Progenitor cell of endocrine pancreas (in vitro differentiated cells): Measurements from ENCODE around the gene OPHN1. TPM values are rescaled to one million over a fixed set of nuclear protein-coding genes. Genes with fewer than 3 reads are reported as not detected.

Experiments used
- DNase-seq: peaks from one replicate; pipeline ENCODE4 v3.0.0; 2021; ENCODE audit warnings: low spot score; ENCODE audit not compliant: unreplicated experiment
- H3K27ac Mint-ChIP-seq: 2 replicates; pipeline ENCODE4 v1.8.0; 2021; ENCODE audit warnings: mild to moderate bottlenecking, moderate library complexity, mixed read lengths
- H3K27me3 Mint-ChIP-seq: 2 replicates; pipeline ENCODE4 v1.8.0; 2021; ENCODE audit warnings: mixed read lengths
- H3K36me3 Mint-ChIP-seq: 2 replicates; pipeline ENCODE4 v1.8.0; 2022; ENCODE audit warnings: mixed read lengths; ENCODE audit not compliant: insufficient read depth
- H3K4me1 Mint-ChIP-seq: 2 replicates; pipeline ENCODE4 v1.8.0; 2021; ENCODE audit warnings: low read depth, mixed read lengths
- H3K4me3 Mint-ChIP-seq: 2 replicates; pipeline ENCODE4 v1.8.0; 2021; ENCODE audit warnings: low read depth, mild to moderate bottlenecking, moderate library complexity, mixed read lengths
- H3K9me3 Mint-ChIP-seq: 2 replicates; pipeline ENCODE4 v1.8.0; 2021; ENCODE audit warnings: low read depth, mixed read lengths
- total RNA-seq: library from RNA; stranded (reverse); gene quantifications from 2 replicates; pipeline ENCODE4 v1.2.1, GENCODE V29; 2021
- TF ChIP-seq, protein P1 (sequence below): fragments of 200-600 bp; sonication (generic); IDR thresholded peaks from one replicate; pipeline ENCODE4 v1.5.0; 2021; ENCODE audit warnings: antibody characterized with exemption, mild to moderate bottlenecking; ENCODE audit not compliant: unreplicated experiment

OPHN1 gene
- total RNA-seq, 1 donor from 2014 or later: 7.2 TPM

DNA sequence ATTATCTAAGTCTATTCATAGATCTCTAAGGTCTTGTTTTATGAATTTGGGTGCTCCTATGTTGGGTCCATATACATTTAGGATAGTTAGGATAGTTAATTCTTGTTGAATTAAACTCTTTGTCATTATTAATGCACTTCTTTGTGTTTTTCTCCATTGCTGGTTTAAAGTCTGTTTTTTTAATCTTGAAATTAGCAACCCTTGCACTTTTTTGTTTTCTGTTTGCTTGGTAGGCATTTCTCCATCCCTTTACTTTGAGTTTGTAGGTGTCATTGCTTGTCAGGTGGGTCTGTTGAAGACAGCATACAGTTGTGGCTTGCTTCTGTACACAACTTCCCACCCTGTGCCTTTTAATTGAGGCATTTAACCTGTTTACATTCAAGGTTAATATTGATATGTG lies 434.8 kb downstream of the OPHN1 start:
- TF ChIP-seq, protein P1, sequence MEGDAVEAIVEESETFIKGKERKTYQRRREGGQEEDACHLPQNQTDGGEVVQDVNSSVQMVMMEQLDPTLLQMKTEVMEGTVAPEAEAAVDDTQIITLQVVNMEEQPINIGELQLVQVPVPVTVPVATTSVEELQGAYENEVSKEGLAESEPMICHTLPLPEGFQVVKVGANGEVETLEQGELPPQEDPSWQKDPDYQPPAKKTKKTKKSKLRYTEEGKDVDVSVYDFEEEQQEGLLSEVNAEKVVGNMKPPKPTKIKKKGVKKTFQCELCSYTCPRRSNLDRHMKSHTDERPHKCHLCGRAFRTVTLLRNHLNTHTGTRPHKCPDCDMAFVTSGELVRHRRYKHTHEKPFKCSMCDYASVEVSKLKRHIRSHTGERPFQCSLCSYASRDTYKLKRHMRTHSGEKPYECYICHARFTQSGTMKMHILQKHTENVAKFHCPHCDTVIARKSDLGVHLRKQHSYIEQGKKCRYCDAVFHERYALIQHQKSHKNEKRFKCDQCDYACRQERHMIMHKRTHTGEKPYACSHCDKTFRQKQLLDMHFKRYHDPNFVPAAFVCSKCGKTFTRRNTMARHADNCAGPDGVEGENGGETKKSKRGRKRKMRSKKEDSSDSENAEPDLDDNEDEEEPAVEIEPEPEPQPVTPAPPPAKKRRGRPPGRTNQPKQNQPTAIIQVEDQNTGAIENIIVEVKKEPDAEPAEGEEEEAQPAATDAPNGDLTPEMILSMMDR: no peak
- H3K27me3 Mint-ChIP-seq: no peaks in the 10 kb centered on the region
- peaks cover 68% of the 10 kb centered on the region for H3K9me3 Mint-ChIP-seq
- no peaks in the 10 kb centered on the region for H3K4me1 Mint-ChIP-seq
- H3K27ac Mint-ChIP-seq: no peak overlapping the region
- no peaks in the 10 kb centered on the region for H3K36me3 Mint-ChIP-seq
- H3K4me3 Mint-ChIP-seq: no peak overlapping the region
- no peak for DNase-seq

Other genes with a start within 250 kb of the OPHN1 start
- gene YIPF6, start 65.6 kb upstream of the OPHN1 start, total RNA-seq: 44.5 and 47.2 TPM in 2 replicates
- gene STARD8, start 214.2 kb upstream of the OPHN1 start, total RNA-seq: 0.60 and 1.00 TPM in 2 replicates